Vagina (tissue), 2 donors: Measurements from ENCODE around the gene PRSS38. TPM values are rescaled to one million over a fixed set of nuclear protein-coding genes. Genes with fewer than 3 reads are reported as not detected.

Source experiments
- DNase-seq, 2 donors: peaks; one replicate each; pipeline ENCODE4 v3.0.0-alpha.2; 2017; ENCODE audit errors: extremely low spot score in 2 of 2
- H3K27ac ChIP-seq: fragments of 200-600 bp; sonication (generic); one replicate; pipeline ENCODE4 v1.5.1; 2019
- H3K27me3 ChIP-seq: fragments of 200-600 bp; sonication (generic); one replicate; pipeline ENCODE4 v1.5.1; 2019
- H3K36me3 ChIP-seq, 2 donors: fragments of 200-600 bp; sonication (generic); one replicate each; pipeline ENCODE4 v1.5.1; 2017 to 2019
- H3K4me1 ChIP-seq: fragments of 200-600 bp; sonication (generic); one replicate; pipeline ENCODE4 v1.5.1; 2019
- H3K4me3 ChIP-seq, 2 donors: fragments of 200-600 bp; sonication (generic); 1 replicate in 1 of 2; 2 replicates in 1 of 2; pipeline ENCODE4 v1.5.1; 2016 to 2019
- H3K9me3 ChIP-seq: fragments of 200-600 bp; sonication (generic); one replicate; pipeline ENCODE4 v1.5.1; 2019
- CTCF ChIP-seq, 3 experiments: fragments of 450-650 bp in 2 of 3; fragments of 200-600 bp in 1 of 3; sonication (generic) in 1 of 3; IDR thresholded peaks; one replicate each; pipeline ENCODE4 v1.5.1; 2017 to 2019; ENCODE audit warnings: antibody characterized with exemption in 3 of 3, mild to moderate bottlenecking in 2 of 3, moderate library complexity in 2 of 3
- POLR2A ChIP-seq, 2 donors: fragments of 450-650 bp; IDR thresholded peaks; one replicate each; pipeline ENCODE4 v1.6.1; 2017; ENCODE audit warnings: antibody characterized with exemption in 2 of 2, mild to moderate bottlenecking in 2 of 2, moderate library complexity in 2 of 2
- POLR2AphosphoS5 ChIP-seq, 2 donors: sonication (generic); formaldehyde crosslinking; IDR thresholded peaks; one replicate each; pipeline ENCODE4 v1.9.0; 2017; ENCODE audit warnings: antibody characterized with exemption in 2 of 2, mild to moderate bottlenecking in 2 of 2, low read depth in 1 of 2; ENCODE audit not compliant: insufficient read depth in 1 of 2
- intact Hi-C: fragments of 100-400 bp; cut with DNase I; formaldehyde crosslinking; loops from one replicate; pipeline ENCODE4 v1.15.1; 2023
- total RNA-seq: library from RNA; depleted of rRNA; stranded (reverse); fragments of >200 nt; gene quantifications from one replicate; pipeline ENCODE4 v1.2.3, GENCODE V29; 2016

The PRSS38 gene
- total RNA-seq, 1 donor from 2014 or later, result not detected

GRCh38 chr1:227785094-227785804 lies 30.2 kb upstream of the PRSS38 start:
- no peaks in the 10 kb centered on the region for H3K27me3 ChIP-seq
- peaks cover 0 to 7% of the 10 kb centered on the region in 2 donors for H3K36me3 ChIP-seq
- TF ChIP-seq CTCF (IDR thresholded peaks at IDR 0.05), result no peak
- no peak for TF ChIP-seq POLR2A (IDR thresholded peaks at IDR 0.05)
- TF ChIP-seq POLR2AphosphoS5 (IDR thresholded peaks at IDR 0.05; ENCODE audit: insufficient read depth in 1 of 2, low read depth in 1 of 2), result no peak
- no peak for DNase-seq
- H3K4me3 ChIP-seq, result no peak overlapping the region
- H3K27ac ChIP-seq, result no peak overlapping the region
- no peaks in the 10 kb centered on the region for H3K9me3 ChIP-seq
- H3K4me1 ChIP-seq, result peaks cover 31% of the 10 kb centered on the region
- intact Hi-C loops, result no loop called here

DNA sequence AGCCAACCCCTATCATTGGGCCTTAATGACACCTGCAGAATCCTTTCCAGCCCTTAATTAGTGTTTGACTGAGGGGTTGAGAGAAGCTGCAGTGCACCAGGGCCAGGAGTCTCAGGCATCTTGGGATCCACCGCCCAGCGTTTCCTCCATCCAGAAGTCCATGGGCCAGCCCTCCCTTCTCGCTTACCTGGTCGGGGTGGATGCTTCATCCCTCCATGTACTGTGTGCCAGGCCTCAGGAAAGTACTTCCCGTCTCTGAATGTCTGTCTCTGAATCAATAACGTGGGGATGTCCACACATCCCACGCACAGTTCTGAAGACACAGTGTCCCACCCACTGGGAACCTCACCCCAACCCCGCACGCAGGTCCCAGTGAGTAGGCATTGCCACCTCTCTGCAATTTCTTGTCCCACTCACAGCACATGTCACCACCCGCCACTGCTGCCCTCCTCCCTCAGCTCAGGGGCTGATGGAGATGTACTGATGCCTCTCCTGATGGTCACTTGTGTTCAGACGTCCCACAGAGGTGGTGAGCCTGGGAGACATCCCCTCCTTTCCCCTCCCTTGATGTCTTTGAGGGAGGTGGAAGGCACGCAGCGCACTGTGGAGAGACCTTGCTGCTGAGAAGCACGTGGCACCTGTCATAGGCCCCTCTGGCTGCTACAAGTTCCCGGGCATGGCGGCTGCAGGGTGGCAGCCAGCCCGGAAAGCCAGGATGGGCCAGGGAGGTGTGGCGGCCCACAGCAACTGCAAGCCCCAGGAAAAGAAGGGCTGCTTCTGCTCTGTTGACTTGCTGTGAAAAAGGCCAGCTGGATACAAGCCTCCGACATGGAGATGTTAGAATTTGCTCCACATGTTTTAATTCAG lies 29.4 kb upstream of the PRSS38 start:
- peaks cover 0 to under 1% of the 10 kb centered on the region in 2 donors for H3K36me3 ChIP-seq
- intact Hi-C loops, result no loop called here
- H3K4me3 ChIP-seq, result no peak overlapping the region
- no peaks in the 10 kb centered on the region for H3K9me3 ChIP-seq
- H3K27ac ChIP-seq, result no peak overlapping the region
- TF ChIP-seq POLR2A (IDR thresholded peaks at IDR 0.05) (no peak), CTCF (IDR thresholded peaks at IDR 0.05) (no peak), POLR2AphosphoS5 (IDR thresholded peaks at IDR 0.05; ENCODE audit: insufficient read depth in 1 of 2, low read depth in 1 of 2) (no peak)
- DNase-seq, result peak; percentile 86 to 92
- peaks cover 31% of the 10 kb centered on the region for H3K4me1 ChIP-seq
- H3K27me3 ChIP-seq, result no peaks in the 10 kb centered on the region

- no peaks in the 10 kb centered on the region for H3K27me3 ChIP-seq
- peak overlapping the region; percentile 58 to 68 for H3K4me3 ChIP-seq
- peaks cover 31% of the 10 kb centered on the region for H3K4me1 ChIP-seq
- H3K27ac ChIP-seq, result peak overlapping the region; percentile 69
- no peaks in the 10 kb centered on the region for H3K36me3 ChIP-seq
- intact Hi-C loops, result no loop called here
- TF ChIP-seq POLR2A (IDR thresholded peaks at IDR 0.05) (no peak), CTCF (IDR thresholded peaks at IDR 0.05) (no peak), POLR2AphosphoS5 (IDR thresholded peaks at IDR 0.05; ENCODE audit: insufficient read depth in 1 of 2, low read depth in 1 of 2) (no peak)
- DNase-seq, result peak; percentile 86 to 90
- H3K9me3 ChIP-seq, result no peaks in the 10 kb centered on the region
Measured at GRCh38 chr1:227786673-227787512, 28.6 kb upstream of the PRSS38 start.

DNA sequence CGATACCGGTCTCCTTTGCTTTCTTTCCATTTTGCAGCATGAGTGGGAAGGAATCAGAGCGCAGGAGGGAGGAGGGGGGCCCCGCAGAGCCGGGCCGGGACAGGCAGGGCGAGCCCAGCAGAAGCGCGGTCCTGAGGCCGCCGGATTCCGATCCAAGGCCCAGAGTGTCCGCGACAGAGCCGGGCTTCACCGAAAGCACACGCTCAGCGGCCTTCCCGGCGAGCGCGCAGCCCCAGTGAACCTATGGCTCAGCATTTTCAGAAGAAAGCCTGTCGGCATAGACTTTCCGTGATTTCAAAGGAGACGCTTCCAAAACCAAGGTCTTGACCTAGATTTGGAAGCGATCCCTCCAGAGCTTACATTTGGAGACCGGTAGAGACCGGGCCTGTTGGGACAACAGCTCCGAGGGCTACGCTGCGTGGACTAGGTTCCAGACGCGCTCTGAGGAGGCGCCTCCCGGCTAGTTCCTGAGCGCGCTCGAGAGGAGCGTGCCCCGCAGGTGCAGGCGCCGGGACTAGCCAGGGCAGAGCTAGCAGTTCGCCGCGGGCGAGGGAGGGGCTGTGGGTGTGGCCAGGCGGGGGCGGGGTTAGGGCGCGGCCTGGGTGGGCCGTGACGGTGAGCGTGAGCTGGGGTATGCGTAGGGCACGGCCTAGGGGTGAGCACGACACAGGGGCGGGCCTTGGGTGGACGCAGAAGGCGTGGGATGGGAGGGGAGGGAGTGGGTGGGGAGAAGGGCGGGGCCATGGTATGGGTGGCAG lies 27.8 kb upstream of the PRSS38 start:
- intact Hi-C loops, result loop anchor here (1.0 kb wide), 1 partner anchor 25 kb away; no protein-coding TSS in a partner anchor
- Histone ChIP-seq H3K9me3 (no peaks in the 10 kb centered on the region), H3K27me3 (no peaks in the 10 kb centered on the region), H3K27ac (peak overlapping the region; percentile 69), H3K36me3 (no peaks in the 10 kb centered on the region), H3K4me3 (peak overlapping the region; percentile 58 to 68), H3K4me1 (peaks cover 32% of the 10 kb centered on the region)
- TF ChIP-seq POLR2A (IDR thresholded peaks at IDR 0.05) (peak in 1 of 2 donors; percentile 11), POLR2AphosphoS5 (IDR thresholded peaks at IDR 0.05; ENCODE audit: insufficient read depth in 1 of 2, low read depth in 1 of 2) (peak in 1 of 2 donors; percentile 79), CTCF (IDR thresholded peaks at IDR 0.05) (no peak)
- DNase-seq, result peak; percentile 94 to 96
